VCaP (cell line): ENCODE data around the gene CYP3A5.
"Not testable (repeated sequence)": the region's sequence is repeated elsewhere in the genome, so short reads cannot be mapped to it uniquely, and the experiment has no call there.

Source experiments
- H3K27ac ChIP-seq: fragments of 450-650 bp; 2 replicates; pipeline ENCODE4 v1.5.1; 2017
- TF ChIP-seq, protein P1 (sequence below): fragments of 450-650 bp; conservative IDR thresholded peaks from 2 replicates; pipeline ENCODE4 v1.5.1; 2017; ENCODE audit warnings: mild to moderate bottlenecking, moderate library complexity

Gene CYP3A5

DNA sequence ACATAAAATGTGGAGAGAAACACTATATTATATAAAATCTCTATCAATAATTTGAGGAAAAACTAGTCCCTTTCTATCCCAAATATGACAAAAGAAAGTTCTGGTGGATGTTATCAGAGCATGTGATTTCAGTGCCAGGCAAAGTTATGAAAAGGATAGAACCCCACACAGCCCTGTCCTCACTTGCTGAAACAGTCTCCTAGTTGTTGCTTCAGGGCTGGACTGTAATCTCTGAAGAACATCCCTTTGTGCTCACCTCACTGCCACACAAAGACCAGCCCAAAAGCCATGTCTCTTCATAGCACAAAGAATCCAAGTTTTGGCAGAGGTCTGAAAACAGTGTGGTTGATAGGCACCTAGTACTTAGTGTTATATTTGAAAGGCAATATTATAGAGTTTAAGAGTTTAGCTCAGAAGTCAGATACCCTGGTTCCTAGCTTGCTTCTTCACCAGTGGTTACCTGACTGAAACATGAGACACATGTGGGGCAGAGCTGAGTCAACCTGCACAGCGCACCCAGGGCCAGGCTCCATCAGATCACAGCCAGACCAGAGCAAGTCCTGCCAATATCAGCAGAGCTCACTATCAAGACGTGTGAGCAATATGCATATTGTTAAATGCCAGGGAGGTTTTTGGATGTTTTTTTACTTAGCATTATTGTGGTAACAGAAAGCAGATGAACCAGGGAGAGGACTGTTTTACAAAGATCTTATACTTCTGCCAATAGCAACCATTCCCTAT lies 30.2 kb upstream of the CYP3A5 start:
- TF ChIP-seq, protein P1, sequence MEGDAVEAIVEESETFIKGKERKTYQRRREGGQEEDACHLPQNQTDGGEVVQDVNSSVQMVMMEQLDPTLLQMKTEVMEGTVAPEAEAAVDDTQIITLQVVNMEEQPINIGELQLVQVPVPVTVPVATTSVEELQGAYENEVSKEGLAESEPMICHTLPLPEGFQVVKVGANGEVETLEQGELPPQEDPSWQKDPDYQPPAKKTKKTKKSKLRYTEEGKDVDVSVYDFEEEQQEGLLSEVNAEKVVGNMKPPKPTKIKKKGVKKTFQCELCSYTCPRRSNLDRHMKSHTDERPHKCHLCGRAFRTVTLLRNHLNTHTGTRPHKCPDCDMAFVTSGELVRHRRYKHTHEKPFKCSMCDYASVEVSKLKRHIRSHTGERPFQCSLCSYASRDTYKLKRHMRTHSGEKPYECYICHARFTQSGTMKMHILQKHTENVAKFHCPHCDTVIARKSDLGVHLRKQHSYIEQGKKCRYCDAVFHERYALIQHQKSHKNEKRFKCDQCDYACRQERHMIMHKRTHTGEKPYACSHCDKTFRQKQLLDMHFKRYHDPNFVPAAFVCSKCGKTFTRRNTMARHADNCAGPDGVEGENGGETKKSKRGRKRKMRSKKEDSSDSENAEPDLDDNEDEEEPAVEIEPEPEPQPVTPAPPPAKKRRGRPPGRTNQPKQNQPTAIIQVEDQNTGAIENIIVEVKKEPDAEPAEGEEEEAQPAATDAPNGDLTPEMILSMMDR, result no peak

DNA sequence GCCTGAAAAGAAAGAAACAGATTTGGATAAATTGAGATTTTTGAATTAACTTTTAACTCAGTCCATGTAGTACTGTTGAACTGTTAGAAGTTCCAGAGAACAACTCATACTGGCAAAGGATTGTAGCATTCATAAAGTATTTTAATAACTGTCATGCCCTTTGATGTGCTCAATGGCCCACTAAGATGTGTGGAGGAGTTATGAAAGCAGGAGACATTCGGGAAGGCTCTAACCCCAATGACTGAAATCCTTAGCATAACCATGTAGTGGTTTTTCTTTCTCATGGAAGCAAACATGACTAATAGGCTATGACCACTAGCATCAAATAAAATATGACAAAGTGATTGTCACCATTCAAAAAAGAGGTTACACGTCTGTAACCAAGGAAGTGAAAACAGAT lies 29.5 kb upstream of the CYP3A5 start:
- TF ChIP-seq, protein P1, result no peak
- no peak overlapping the region for H3K27ac ChIP-seq

More for the DNA sequence above, 30.2 kb upstream of the CYP3A5 start:
- no peak overlapping the region for H3K27ac ChIP-seq

DNA sequence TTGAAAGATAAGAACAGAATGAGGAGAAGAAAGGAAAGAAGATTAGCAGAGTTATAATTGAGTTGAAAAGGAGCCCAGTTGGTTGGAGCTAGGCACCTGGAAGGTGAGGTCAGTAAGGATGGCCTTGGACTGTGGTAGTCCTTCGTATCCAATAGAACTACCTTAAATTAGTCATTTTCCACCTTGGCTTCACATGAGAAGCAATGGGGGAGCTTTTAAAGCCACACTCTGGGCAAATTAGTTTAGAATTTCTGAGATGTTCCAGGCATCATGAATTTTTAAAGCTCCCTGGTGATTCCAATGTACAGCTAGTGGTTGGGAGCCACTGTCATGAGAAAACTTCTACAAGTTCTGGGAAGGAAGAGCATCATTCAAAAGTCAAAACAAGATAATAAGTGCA lies 27.3 kb upstream of the CYP3A5 start:
- H3K27ac ChIP-seq, result no peak overlapping the region
- TF ChIP-seq, protein P1, result no peak

DNA sequence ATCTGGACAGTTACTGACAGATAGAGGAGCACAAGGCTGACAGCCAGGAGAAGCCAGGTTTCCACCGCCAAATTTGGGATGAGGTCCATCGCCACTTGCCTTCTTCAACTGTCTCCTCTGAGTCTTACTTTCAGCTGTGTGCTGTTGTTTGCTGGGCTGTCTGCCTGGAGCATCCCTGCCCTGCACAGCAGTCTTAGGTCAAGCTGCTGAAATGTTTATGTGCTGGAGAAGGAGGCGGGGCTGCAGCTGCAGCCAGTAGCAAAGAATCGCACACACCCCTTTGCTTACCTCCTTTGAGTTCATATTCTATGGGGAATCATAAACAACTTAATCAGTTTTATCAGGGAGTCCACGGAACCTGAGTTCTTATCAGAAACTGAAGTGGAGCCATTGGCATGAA lies 20.1 kb upstream of the CYP3A5 start:
- no peak overlapping the region for H3K27ac ChIP-seq
- TF ChIP-seq, protein P1, result no peak

DNA sequence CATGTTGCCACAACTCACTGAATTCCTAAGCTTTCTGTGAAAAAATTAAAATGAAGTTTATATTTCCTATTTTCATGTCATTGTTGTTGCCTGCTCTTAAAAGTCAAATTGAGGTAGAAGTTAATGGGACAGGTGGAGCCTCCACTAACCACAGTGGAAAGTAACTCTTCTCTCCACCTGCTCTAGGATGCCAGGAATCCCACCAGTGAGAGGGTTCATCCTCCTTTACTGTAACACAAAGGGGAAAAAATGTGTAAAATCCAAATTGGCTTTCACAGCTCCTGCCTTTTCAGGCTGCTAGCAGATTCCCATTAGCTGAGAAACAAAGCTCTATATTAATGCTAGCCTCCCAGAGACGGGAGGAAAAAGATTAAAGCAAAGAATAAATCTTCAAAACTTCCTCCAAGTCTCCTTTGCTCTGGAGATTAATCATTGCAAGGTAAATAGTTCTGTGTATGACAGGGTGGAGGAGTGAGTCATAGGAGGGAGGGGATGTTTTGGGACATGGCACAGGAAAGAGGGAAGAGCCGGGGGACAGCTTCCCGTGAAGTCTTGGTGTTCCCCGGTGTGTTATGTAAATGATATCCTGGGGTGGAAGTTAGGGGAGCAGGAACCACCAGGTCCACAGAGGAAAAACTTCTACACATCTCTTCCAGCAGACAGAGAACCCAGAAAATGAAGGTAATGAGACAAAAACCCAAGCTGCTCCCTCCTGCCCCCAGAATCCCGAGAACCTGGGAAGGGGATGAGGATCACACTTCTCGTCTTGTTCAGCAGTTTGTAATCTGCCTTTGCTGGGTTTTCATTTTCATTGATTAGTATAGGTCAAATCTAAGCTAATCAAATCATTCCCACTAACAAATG lies 19.3 kb upstream of the CYP3A5 start:
- not testable (repeated sequence) for H3K27ac ChIP-seq

DNA sequence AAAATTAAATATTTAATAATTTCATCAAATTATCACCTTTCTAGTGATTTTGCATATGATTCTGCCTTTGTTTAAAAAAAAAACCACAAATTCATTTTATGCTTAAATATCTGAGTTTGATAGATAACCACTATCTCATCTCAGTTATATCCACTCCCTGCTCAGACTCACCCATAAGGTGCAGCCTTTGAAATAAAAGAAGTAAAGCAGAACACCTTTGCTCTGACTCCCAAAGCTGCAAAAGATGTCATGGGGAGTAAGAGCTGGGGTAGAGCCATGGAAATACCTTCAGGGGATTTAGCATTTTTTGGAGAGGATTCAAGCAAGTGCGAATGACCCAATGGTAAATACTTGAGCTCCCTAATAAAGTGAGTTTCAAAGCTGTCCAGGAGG lies 15.1 kb upstream of the CYP3A5 start:
- TF ChIP-seq, protein P1, result no peak
- no peak overlapping the region for H3K27ac ChIP-seq

DNA sequence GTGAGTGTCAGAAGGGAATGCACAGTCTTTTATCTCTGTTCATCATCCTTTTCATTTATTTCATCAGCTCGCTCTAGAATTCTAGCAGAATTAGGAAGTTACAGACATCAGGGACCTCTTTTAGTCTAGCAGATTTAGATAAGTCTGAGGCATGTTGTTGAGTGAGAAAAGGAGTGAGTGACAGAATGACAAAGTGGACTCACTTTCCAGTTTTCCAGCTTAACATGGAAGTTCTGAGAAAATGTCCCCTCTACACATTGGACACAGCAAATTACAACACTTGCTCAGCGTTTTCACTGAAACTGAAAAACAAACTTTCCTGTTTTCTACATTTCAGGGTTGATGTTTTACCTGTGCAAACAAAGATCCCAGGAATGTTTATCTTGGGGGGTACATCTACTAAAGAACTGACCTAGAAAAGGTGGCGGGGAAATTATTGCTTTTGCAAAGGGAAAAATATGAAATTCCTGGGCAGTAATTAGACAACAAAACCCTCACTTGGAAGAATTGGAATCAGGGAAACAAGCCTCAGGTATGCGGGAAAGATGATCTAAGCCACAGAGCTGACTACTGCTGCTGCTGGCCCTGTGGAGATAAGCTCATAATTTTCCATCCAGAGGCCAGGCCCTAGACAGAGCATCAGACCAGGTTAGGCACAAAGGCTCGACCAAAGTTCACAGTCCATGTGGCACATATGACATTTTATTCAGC lies 14.6 kb upstream of the CYP3A5 start:
- no peak overlapping the region for H3K27ac ChIP-seq
- TF ChIP-seq, protein P1, result no peak
